Endometrial microvascular endothelial cells (primary cell): ENCODE measurements around the gene ERCC6L. TPM values are rescaled to one million over a fixed set of nuclear protein-coding genes. Genes with fewer than 3 reads are reported as not detected.

Experiments used
- in situ Hi-C: cut with HindIII; loops from 2 replicates; pipeline ENCODE4 v1.10.0; 2017; ENCODE audit warnings: low sequenced_read_pairs, low pct_unique_long_range_greater_than_20kb; ENCODE audit errors: inconsistent ontology term
- total RNA-seq: library from RNA; depleted of rRNA; stranded (reverse); fragments of >200 nt; gene quantifications from one replicate; pipeline ENCODE4 v1.2.3, GENCODE V29; 2015; ENCODE audit errors: inconsistent ontology term

The ERCC6L gene
- 10.3 TPM for total RNA-seq

GRCh38 chrX:72238721-72239475 lies at the start of gene ERCC6L:
ERCC6L (minus strand) TSS chrX:72239027; CDS start chrX:72238911, 116 bp downstream.
- in situ Hi-C loops, result no loop called here

- in situ Hi-C loops, result no loop called here
Observed at GRCh38 chrX:72282302-72282701, 43.5 kb upstream of the ERCC6L start.

GRCh38 chrX:72280321-72280845 lies 41.6 kb upstream of the ERCC6L start:
- in situ Hi-C loops, result no loop called here

GRCh38 chrX:72276478-72276953 lies 37.7 kb upstream of the ERCC6L start:
- in situ Hi-C loops, result no loop called here

- in situ Hi-C loops, result no loop called here
Observed at GRCh38 chrX:72274526-72274925, 35.7 kb upstream of the ERCC6L start.

- in situ Hi-C loops, result no loop called here
Observed at GRCh38 chrX:72273718-72274117, 34.9 kb upstream of the ERCC6L start.

GRCh38 chrX:72272868-72273267 lies 34.0 kb upstream of the ERCC6L start:
- in situ Hi-C loops, result no loop called here

- in situ Hi-C loops, result no loop called here
Observed at GRCh38 chrX:72271812-72272211, 33.0 kb upstream of the ERCC6L start.

- in situ Hi-C loops, result no loop called here
Observed at GRCh38 chrX:72271091-72271788, 32.4 kb upstream of the ERCC6L start.

- in situ Hi-C loops, result no loop called here
Observed at GRCh38 chrX:72270316-72270866, 31.6 kb upstream of the ERCC6L start.

GRCh38 chrX:72269671-72270251 lies 30.9 kb upstream of the ERCC6L start:
- in situ Hi-C loops, result no loop called here

GRCh38 chrX:72268597-72269365 lies 30.0 kb upstream of the ERCC6L start:
- in situ Hi-C loops, result no loop called here

GRCh38 chrX:72265263-72265662 lies 26.4 kb upstream of the ERCC6L start:
- in situ Hi-C loops, result no loop called here

- in situ Hi-C loops, result no loop called here
Observed at GRCh38 chrX:72262077-72262476, 23.2 kb upstream of the ERCC6L start.

- in situ Hi-C loops, result no loop called here
Observed at GRCh38 chrX:72260448-72260847, 21.6 kb upstream of the ERCC6L start.

GRCh38 chrX:72258174-72258573 lies 19.3 kb upstream of the ERCC6L start:
- in situ Hi-C loops, result no loop called here

- in situ Hi-C loops, result no loop called here
Observed at GRCh38 chrX:72255864-72256263, 17.0 kb upstream of the ERCC6L start.

GRCh38 chrX:72255445-72255844 lies 16.6 kb upstream of the ERCC6L start:
- in situ Hi-C loops, result no loop called here

- in situ Hi-C loops, result no loop called here
Observed at GRCh38 chrX:72254816-72255215, 16.0 kb upstream of the ERCC6L start.
